HEK293T (cell line): ENCODE data around the gene FGFR3.

Source experiments
- CTCF ChIA-PET: fragments of 350-600 bp; formaldehyde crosslinking; extraction: SDS; loops from one replicate; lab custom pipeline; 2021; ENCODE audit warnings: antibody characterized with exemption, inconsistent platforms; lab: Yijun Ruan, JAX
- POLR2A ChIA-PET: fragments of 350-600 bp; formaldehyde crosslinking; extraction: SDS; loops from one replicate; lab custom pipeline; 2020; ENCODE audit warnings: antibody characterized with exemption, inconsistent platforms; lab: Yijun Ruan, JAX
- DNase-seq: peaks from one replicate; pipeline ENCODE4 v3.0.0; 2012; ENCODE audit warnings: mixed read lengths; ENCODE audit errors: extremely low spot score
- ELF4 ChIP-seq: fragments of 450-650 bp; IDR thresholded peaks from 2 replicates; pipeline ENCODE4 v1.6.1; 2017; ENCODE audit warnings: antibody characterized with exemption
- SP1 ChIP-seq: fragments of 450-650 bp; IDR thresholded peaks from 2 replicates; pipeline ENCODE4 v1.6.1; 2017
- SUZ12 ChIP-seq: fragments of 450-650 bp; IDR thresholded peaks from 2 replicates; pipeline ENCODE4 v1.6.1; 2016; ENCODE audit warnings: mild to moderate bottlenecking
- TARDBP ChIP-seq: fragments of 450-650 bp; IDR thresholded peaks from 2 replicates; pipeline ENCODE4 v1.6.1; 2016

FGFR3 gene

DNA sequence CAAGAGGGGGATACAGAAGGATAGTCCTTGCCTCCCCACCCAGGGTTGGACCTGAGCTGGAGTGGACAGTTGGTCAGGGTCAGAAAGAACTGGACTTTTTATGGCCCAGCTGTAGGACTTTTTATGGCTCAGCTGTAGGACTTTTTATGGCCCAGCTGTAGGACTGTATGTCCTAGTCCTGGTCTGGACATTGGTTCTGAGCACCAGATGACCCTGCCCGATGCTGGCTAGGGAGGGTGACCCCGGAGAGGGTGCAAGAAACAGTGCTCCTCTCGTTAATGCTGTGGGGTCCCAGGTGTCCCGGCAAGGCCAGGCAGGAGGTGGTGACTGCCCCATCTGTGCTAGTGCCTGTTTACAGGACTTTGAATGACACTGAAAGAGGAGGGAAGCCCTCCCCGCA is 64.8 kb downstream of the FGFR3 start:
- CTCF ChIA-PET, result no interaction called here
- POLR2A ChIA-PET, result interaction anchor here (1.5 to 3.0 kb wide), 3 partner anchors 10 to 41 kb away, joined by 9 to 12 read pairs (median 11); partner anchors contain the start of gene NSD2
- TF ChIP-seq SUZ12 (no peak), ELF4 (no peak), SP1 (no peak), TARDBP (no peak)
- DNase-seq, result no peak
